ENCODE data around the gene SLC66A2.
"Not testable (repeated sequence)": the region's sequence is repeated elsewhere in the genome, so short reads cannot be mapped to it uniquely, and the experiment has no call there.

The SLC66A2 gene

GRCh38 chr18:79877163-79878091, 74.0 kb downstream of the SLC66A2 start:
- DNase-seq = no peak

- no peak for DNase-seq
These were observed 75.0 kb downstream of the SLC66A2 start for GRCh38 chr18:79876497-79876896.

- no peak for DNase-seq
These were observed 75.5 kb downstream of the SLC66A2 start for GRCh38 chr18:79875931-79876461.

- DNase-seq = no peak
These were observed 75.9 kb downstream of the SLC66A2 start for GRCh38 chr18:79875531-79875919.

- DNase-seq = no peak
These were observed 76.6 kb downstream of the SLC66A2 start for GRCh38 chr18:79874553-79875530.

GRCh38 chr18:79873449-79874110, 77.9 kb downstream of the SLC66A2 start:
- no peak for DNase-seq

GRCh38 chr18:79872527-79873444, 78.7 kb downstream of the SLC66A2 start:
- no peak for DNase-seq

- no peak for DNase-seq
These were observed 79.9 kb downstream of the SLC66A2 start for GRCh38 chr18:79871481-79872091.

- DNase-seq = no peak
These were observed 80.4 kb downstream of the SLC66A2 start for GRCh38 chr18:79871026-79871390.

GRCh38 chr18:79870301-79871025, 81.0 kb downstream of the SLC66A2 start:
- DNase-seq = no peak

- no peak for DNase-seq
These were observed 81.7 kb downstream of the SLC66A2 start for GRCh38 chr18:79869591-79870300.

- no peak for DNase-seq
These were observed 82.5 kb downstream of the SLC66A2 start for GRCh38 chr18:79868811-79869541.

GRCh38 chr18:79868168-79868784, 83.2 kb downstream of the SLC66A2 start:
- DNase-seq = no peak

GRCh38 chr18:79867666-79868065, 83.8 kb downstream of the SLC66A2 start:
- no peak for DNase-seq

- DNase-seq = no peak
These were observed 84.4 kb downstream of the SLC66A2 start for GRCh38 chr18:79866889-79867574.

GRCh38 chr18:79865951-79866350, 85.5 kb downstream of the SLC66A2 start:
- DNase-seq = not testable (repeated sequence)

- DNase-seq = not testable (repeated sequence)
These were observed 86.5 kb downstream of the SLC66A2 start for GRCh38 chr18:79864955-79865354.
